ENCODE data around the gene IL2RA. TPM values are rescaled to one million over a fixed set of nuclear protein-coding genes. Genes with fewer than 3 reads are reported as not detected.

The IL2RA gene
- total and polyA plus RNA-seq, 2 donors (not counting 3 experiments of a cell fraction or from before 2014, with no cell fraction given) = not detected

DNA sequence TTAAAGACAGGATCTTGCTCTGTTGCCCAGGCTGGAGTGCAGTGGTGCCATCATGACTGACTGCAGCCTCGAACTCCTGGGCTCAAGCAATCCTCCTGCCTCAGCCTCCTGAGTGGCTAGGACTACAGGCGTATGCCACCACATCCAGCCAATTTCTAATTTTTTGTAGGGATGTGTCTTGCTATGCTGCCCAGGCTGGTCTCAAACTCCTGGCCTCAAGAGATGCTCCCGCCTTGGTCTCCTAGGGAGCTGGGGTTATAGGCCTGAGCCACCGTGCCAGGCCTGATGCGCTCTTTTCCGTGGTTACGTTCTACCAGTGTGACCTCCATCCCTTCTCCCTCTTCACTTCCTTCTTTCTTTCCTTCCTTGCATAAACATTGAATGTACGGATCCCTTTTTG lies 50.6 kb downstream of the IL2RA start:
- Histone ChIP-seq H3K9me3 (replicated peaks; ENCODE audit: control insufficient read depth, insufficient read depth, low read length) (no peaks in the 10 kb centered on the region), H3K4me2 (ENCODE audit: insufficient read depth, low read length) (no peak overlapping the region), H4K20me1 (replicated peaks; ENCODE audit: control insufficient read depth, extremely low read depth, insufficient read depth, low read length) (no peaks in the 10 kb centered on the region), H2AFZ (ENCODE audit: low read depth, low read length) (no peak overlapping the region), H3K27ac (ENCODE audit: insufficient read depth, low read depth, low read length) (no peak overlapping the region), H3K79me2 (ENCODE audit: control insufficient read depth, insufficient read depth, low read length) (no peaks in the 10 kb centered on the region), H3K9ac (replicated peaks; ENCODE audit: extremely low read depth, insufficient read depth, low read length) (no peak overlapping the region), H3K9me1 (replicated peaks; ENCODE audit: control insufficient read depth, extremely low read depth, insufficient read depth, low read length) (no peaks in the 10 kb centered on the region), H3K27me3 (ENCODE audit: control insufficient read depth in 2 of 2, insufficient read depth in 2 of 2, low read length in 2 of 2) (peaks cover 0 to 1% of the 10 kb centered on the region in 2 experiments), H3K4me1 (ENCODE audit: control insufficient read depth, extremely low read depth, insufficient read depth, low read length) (no peaks in the 10 kb centered on the region), H3K36me3 (ENCODE audit: control insufficient read depth in 2 of 2, extremely low read depth in 1 of 2, insufficient read depth in 2 of 2, low read length in 2 of 2) (no peaks in the 10 kb centered on the region), H3K4me3 (replicated peaks in 1 of 3; ENCODE audit: insufficient read depth in 1 of 3, low read depth in 1 of 3, low read length in 3 of 3) (no peak overlapping the region)
- POLR2A ChIA-PET = no interaction called here
- CTCF ChIA-PET = interaction anchor here (5.6 kb wide), 1 partner anchor 390 kb away, joined by 111 read pairs; no protein-coding TSS in a partner anchor
- DNase-seq (ENCODE audit: low read depth, low spot score) (no peak), FAIRE-seq (no peak)
- intact Hi-C loops (cut with micrococcal nuclease) = loop anchor here (5.0 kb wide), 2 partner anchors 34 to 191 kb away; partner anchors contain the start of genes IL15RA and PFKFB3
- TF ChIP-seq MYC (IDR thresholded peaks at IDR 0.05; ENCODE audit: low read depth, low read length) (no peak), FOS (IDR thresholded peaks at IDR 0.05; ENCODE audit: borderline replicate concordance, insufficient read depth, low read length) (no peak), EZH2 (IDR thresholded peaks at IDR 0.05; ENCODE audit: borderline replicate concordance, low read depth, low read length, severe bottlenecking) (no peak), POLR2A (IDR thresholded peaks at IDR 0.05; ENCODE audit: low read depth, low read length) (no peak), JUN (IDR thresholded peaks at IDR 0.05; ENCODE audit: borderline replicate concordance, insufficient read depth, insufficient read length, low read depth) (no peak), POLR2AphosphoS5 (IDR thresholded peaks at IDR 0.05; ENCODE audit: insufficient read depth, low read depth, low read length) (no peak), GATA2 (IDR thresholded peaks at IDR 0.05; ENCODE audit: insufficient read depth, insufficient read length, low read depth, low read length) (no peak)
- TF ChIP-seq, protein P1, sequence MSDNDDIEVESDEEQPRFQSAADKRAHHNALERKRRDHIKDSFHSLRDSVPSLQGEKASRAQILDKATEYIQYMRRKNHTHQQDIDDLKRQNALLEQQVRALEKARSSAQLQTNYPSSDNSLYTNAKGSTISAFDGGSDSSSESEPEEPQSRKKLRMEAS (IDR thresholded peaks at IDR 0.05; ENCODE audit: insufficient read depth, insufficient read length) = no peak
- TF ChIP-seq, protein P2, sequence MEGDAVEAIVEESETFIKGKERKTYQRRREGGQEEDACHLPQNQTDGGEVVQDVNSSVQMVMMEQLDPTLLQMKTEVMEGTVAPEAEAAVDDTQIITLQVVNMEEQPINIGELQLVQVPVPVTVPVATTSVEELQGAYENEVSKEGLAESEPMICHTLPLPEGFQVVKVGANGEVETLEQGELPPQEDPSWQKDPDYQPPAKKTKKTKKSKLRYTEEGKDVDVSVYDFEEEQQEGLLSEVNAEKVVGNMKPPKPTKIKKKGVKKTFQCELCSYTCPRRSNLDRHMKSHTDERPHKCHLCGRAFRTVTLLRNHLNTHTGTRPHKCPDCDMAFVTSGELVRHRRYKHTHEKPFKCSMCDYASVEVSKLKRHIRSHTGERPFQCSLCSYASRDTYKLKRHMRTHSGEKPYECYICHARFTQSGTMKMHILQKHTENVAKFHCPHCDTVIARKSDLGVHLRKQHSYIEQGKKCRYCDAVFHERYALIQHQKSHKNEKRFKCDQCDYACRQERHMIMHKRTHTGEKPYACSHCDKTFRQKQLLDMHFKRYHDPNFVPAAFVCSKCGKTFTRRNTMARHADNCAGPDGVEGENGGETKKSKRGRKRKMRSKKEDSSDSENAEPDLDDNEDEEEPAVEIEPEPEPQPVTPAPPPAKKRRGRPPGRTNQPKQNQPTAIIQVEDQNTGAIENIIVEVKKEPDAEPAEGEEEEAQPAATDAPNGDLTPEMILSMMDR (IDR thresholded peaks at IDR 0.05; ENCODE audit: extremely low read depth in 1 of 2, insufficient read depth in 1 of 2, low read depth in 1 of 2, low read length in 2 of 2) = no peak
- no TSS peak for BruUV-seq (replicated peaks)
- dilution Hi-C loops (cut with MboI; ENCODE audit: extremely low pct_ligation_motif_present, low sequenced_read_pairs) = no loop called here

Data from endothelial cell of umbilical vein (primary cell).